Endothelial cell of umbilical vein (primary cell): ENCODE results near the gene XRN2.

Experiments
- CTCF ChIP-seq, 2 donors: IDR thresholded peaks; 1 replicate in 1 of 2; 2 replicates in 1 of 2; pipeline ENCODE4 v1.5.1; 2011; ENCODE audit warnings: low read length in 2 of 2, mild to moderate bottlenecking in 2 of 2, moderate library complexity in 2 of 2, control low read depth in 1 of 2, inconsistent platforms in 1 of 2, low read depth in 1 of 2; ENCODE audit not compliant: insufficient read depth in 1 of 2; ENCODE audit errors: extremely low read depth in 1 of 2
- GATA2 ChIP-seq: IDR thresholded peaks from 2 replicates; pipeline ENCODE4 v1.7.0; 2011; ENCODE audit warnings: low read depth, mild to moderate bottlenecking, moderate library complexity, mixed read lengths, low read length; ENCODE audit not compliant: insufficient read length, insufficient read depth
- JUN ChIP-seq: IDR thresholded peaks from 2 replicates; pipeline ENCODE4 v1.6.1; 2011; ENCODE audit warnings: borderline replicate concordance, low read depth; ENCODE audit not compliant: insufficient read length, insufficient read depth
- POLR2A ChIP-seq: IDR thresholded peaks from 2 replicates; pipeline ENCODE4 v1.6.1; 2012; ENCODE audit warnings: low read depth, mild to moderate bottlenecking, control low read depth, low read length
- POLR2AphosphoS5 ChIP-seq: IDR thresholded peaks from 2 replicates; pipeline ENCODE4 v1.6.1; 2012; ENCODE audit warnings: low read depth, mild to moderate bottlenecking, control low read depth, low read length, moderate library complexity; ENCODE audit not compliant: insufficient read depth

GRCh38 chr20:21272679-21273078 lies 30.5 kb upstream of the XRN2 start:
- no peak for TF ChIP-seq POLR2A
- no peak for TF ChIP-seq CTCF (IDR thresholded peaks at IDR 0.05; ENCODE audit: extremely low read depth in 1 of 2, insufficient read depth in 1 of 2, low read depth in 1 of 2, low read length in 2 of 2)
- no peak for TF ChIP-seq JUN
- no peak for TF ChIP-seq GATA2
- no peak for TF ChIP-seq POLR2AphosphoS5
